ENCODE measurements around the gene REST.

DNA sequence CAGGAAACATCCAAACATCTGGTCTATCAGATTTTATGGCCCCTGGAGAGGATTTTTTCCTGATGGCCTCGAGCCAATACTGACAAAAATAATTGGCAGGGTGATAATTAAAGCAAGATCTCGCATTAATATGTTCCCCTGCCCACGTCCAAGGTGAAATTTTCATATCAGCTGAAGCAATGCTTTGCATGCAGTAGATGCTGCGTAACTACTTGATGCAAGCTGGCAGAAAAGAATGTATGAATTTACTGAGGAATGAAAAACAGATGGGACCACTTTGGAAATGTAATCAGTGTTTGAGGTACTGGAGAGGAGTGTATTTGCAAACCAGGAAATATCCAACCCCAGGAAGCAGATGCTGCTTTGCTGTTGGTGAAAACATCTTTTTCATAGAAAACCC, 36.8 kb upstream of the REST start:
- no peak for TF ChIP-seq POLR2AphosphoS5 (IDR thresholded peaks at IDR 0.05; ENCODE audit: low read depth, low read length)
- TF ChIP-seq POLR2A (IDR thresholded peaks at IDR 0.05; ENCODE audit: low read depth, low read length) = no peak
